Astrocyte of the spinal cord (primary cell): ENCODE results near the gene CDK15.

Experiments used
- DNase-seq: peaks from one replicate; pipeline ENCODE4 v3.0.0; 2011; ENCODE audit warnings: low read depth, low spot score
- H3K4me3 ChIP-seq: 2 replicates; pipeline ENCODE4 v1.5.1; 2011; ENCODE audit warnings: low read depth, mild to moderate bottlenecking, low read length, moderate library complexity
- CTCF ChIP-seq: IDR thresholded peaks from 2 replicates; pipeline ENCODE4 v1.5.1; 2012; ENCODE audit warnings: low read depth, mild to moderate bottlenecking, low read length, inconsistent platforms
- in situ Hi-C: cut with HindIII; loops from 2 replicates; pipeline ENCODE4 v1.10.0; 2017; ENCODE audit warnings: low sequenced_read_pairs

CDK15 gene

GRCh38 chr2:201786471-201786870 is 19.9 kb upstream of the CDK15 start:
- in situ Hi-C loops: no loop called here
- DNase-seq: no peak
- H3K4me3 ChIP-seq: no peak overlapping the region
- TF ChIP-seq CTCF: no peak

- DNase-seq: no peak
- no peak for TF ChIP-seq CTCF
- in situ Hi-C loops: no loop called here
- H3K4me3 ChIP-seq: no peak overlapping the region
Measured at GRCh38 chr2:201788371-201788770, 18.0 kb upstream of the CDK15 start.

GRCh38 chr2:201789395-201789794 is 16.9 kb upstream of the CDK15 start:
- in situ Hi-C loops: no loop called here
- TF ChIP-seq CTCF: no peak
- H3K4me3 ChIP-seq: no peak overlapping the region
- no peak for DNase-seq

- no peak for TF ChIP-seq CTCF
- no peak overlapping the region for H3K4me3 ChIP-seq
- in situ Hi-C loops: no loop called here
- DNase-seq: no peak
Measured at GRCh38 chr2:201790291-201790690, 16.0 kb upstream of the CDK15 start.

GRCh38 chr2:201790989-201791388 is 15.3 kb upstream of the CDK15 start:
- H3K4me3 ChIP-seq: no peak overlapping the region
- DNase-seq: no peak
- no peak for TF ChIP-seq CTCF
- in situ Hi-C loops: no loop called here

GRCh38 chr2:201793631-201794030 is 12.7 kb upstream of the CDK15 start:
- no peak for DNase-seq
- in situ Hi-C loops: no loop called here
- H3K4me3 ChIP-seq: no peak overlapping the region
- TF ChIP-seq CTCF: no peak

- H3K4me3 ChIP-seq: no peak overlapping the region
- no peak for DNase-seq
- in situ Hi-C loops: no loop called here
- TF ChIP-seq CTCF: no peak
Measured at GRCh38 chr2:201794294-201794693, 12.0 kb upstream of the CDK15 start.
